Type B pancreatic cell (in vitro differentiated cells): ENCODE measurements around the gene AIG1. TPM values are rescaled to one million over a fixed set of nuclear protein-coding genes. Genes with fewer than 3 reads are reported as not detected.

ENCODE experiments used
- DNase-seq: peaks from one replicate; pipeline ENCODE4 v3.0.0; 2021; ENCODE audit warnings: mixed read lengths; ENCODE audit not compliant: unreplicated experiment; ENCODE audit errors: extremely low spot score
- H3K27ac Mint-ChIP-seq: 2 replicates; pipeline ENCODE4 v1.8.0; 2021; ENCODE audit warnings: mild to moderate bottlenecking, mixed read lengths
- H3K27me3 Mint-ChIP-seq: 2 replicates; pipeline ENCODE4 v1.8.0; 2021; ENCODE audit warnings: mixed read lengths
- H3K36me3 Mint-ChIP-seq: 2 replicates; pipeline ENCODE4 v1.8.0; 2021; ENCODE audit warnings: mixed read lengths
- H3K4me1 Mint-ChIP-seq: one replicate; pipeline ENCODE4 v1.8.0; 2021; ENCODE audit warnings: mixed read lengths; ENCODE audit not compliant: unreplicated experiment
- H3K4me3 Mint-ChIP-seq: 2 replicates; pipeline ENCODE4 v1.8.0; 2021; ENCODE audit warnings: mild to moderate bottlenecking, mixed read lengths
- H3K9me3 Mint-ChIP-seq: 2 replicates; pipeline ENCODE4 v1.8.0; 2021; ENCODE audit warnings: mixed read lengths
- total RNA-seq: library from RNA; stranded (reverse); gene quantifications from 2 replicates; pipeline ENCODE4 v1.2.1, GENCODE V29; 2021; ENCODE audit warnings: low replicate concordance
- TF ChIP-seq, protein P1 (sequence below): fragments of 200-600 bp; sonication (generic); conservative IDR thresholded peaks from 2 replicates; pipeline ENCODE4 v1.5.0; 2021; ENCODE audit warnings: antibody characterized with exemption, mild to moderate bottlenecking

The AIG1 gene
- total RNA-seq, 1 donor from 2014 or later = 34.3 TPM

DNA sequence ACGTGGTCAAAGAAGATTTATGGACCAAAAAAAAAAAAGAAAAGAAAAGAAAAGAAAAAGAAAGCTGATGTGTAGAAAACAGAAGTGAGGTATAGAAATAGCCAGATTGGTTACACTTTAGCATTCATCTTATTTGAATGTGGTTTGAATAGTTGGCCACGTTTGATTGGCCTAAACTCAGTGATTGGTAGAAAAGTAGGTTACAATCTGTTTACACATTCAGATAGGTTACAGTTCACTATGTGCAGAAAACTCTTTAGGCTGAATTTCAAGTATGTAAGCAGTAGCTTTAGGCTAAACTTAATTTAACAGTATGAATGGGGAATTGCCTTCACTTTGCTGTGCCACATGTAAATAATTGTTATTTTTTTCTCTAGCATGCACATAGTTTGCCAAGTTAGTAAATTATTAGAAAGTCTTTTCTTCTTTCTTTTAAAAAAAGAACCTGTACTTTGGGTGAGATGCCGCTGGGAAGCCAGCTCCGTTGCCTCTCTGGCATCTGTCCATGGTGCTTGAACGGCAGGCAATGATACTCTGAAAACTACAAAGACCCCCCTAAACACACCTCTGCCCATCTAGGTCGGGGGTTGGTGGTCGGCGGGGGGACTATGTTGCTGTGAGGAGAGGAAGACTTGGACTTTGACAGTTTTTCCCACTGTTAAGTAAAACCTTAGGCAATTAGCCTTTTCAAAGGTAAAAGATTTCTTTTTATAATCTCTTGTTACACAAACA is 173.0 kb downstream of the AIG1 start:
- Mint-ChIP-seq H3K36me3 (no peaks in the 10 kb centered on the region), H3K9me3 (no peaks in the 10 kb centered on the region), H3K4me3 (no peak overlapping the region), H3K27me3 (no peaks in the 10 kb centered on the region), H3K27ac (no peak overlapping the region), H3K4me1 (no peaks in the 10 kb centered on the region)
- no peak for DNase-seq
- TF ChIP-seq, protein P1, sequence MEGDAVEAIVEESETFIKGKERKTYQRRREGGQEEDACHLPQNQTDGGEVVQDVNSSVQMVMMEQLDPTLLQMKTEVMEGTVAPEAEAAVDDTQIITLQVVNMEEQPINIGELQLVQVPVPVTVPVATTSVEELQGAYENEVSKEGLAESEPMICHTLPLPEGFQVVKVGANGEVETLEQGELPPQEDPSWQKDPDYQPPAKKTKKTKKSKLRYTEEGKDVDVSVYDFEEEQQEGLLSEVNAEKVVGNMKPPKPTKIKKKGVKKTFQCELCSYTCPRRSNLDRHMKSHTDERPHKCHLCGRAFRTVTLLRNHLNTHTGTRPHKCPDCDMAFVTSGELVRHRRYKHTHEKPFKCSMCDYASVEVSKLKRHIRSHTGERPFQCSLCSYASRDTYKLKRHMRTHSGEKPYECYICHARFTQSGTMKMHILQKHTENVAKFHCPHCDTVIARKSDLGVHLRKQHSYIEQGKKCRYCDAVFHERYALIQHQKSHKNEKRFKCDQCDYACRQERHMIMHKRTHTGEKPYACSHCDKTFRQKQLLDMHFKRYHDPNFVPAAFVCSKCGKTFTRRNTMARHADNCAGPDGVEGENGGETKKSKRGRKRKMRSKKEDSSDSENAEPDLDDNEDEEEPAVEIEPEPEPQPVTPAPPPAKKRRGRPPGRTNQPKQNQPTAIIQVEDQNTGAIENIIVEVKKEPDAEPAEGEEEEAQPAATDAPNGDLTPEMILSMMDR = no peak

DNA sequence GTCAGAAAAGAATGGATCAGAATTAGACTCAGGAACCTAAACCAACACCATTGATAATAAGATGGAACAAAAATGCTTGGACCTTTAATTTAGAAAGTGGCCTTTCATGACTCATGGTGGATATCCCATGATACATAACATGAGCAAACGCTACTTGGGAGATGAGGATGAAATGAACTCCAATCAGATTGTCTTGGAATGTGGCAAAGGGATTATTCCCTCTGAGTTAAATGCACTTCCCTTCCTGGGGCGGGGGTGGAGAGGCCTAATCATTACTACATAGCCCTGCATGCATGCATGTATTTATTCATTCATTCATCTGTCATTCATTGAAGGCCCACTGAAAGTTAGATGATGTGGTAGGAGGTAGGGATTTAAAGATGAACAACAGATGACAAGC is 174.0 kb downstream of the AIG1 start:
- DNase-seq = no peak
- no peaks in the 10 kb centered on the region for H3K36me3 Mint-ChIP-seq
- H3K9me3 Mint-ChIP-seq = no peaks in the 10 kb centered on the region
- TF ChIP-seq, protein P1 = no peak
- no peak overlapping the region for H3K4me3 Mint-ChIP-seq
- H3K27ac Mint-ChIP-seq = no peak overlapping the region
- H3K4me1 Mint-ChIP-seq = no peaks in the 10 kb centered on the region
- H3K27me3 Mint-ChIP-seq = no peaks in the 10 kb centered on the region

DNA sequence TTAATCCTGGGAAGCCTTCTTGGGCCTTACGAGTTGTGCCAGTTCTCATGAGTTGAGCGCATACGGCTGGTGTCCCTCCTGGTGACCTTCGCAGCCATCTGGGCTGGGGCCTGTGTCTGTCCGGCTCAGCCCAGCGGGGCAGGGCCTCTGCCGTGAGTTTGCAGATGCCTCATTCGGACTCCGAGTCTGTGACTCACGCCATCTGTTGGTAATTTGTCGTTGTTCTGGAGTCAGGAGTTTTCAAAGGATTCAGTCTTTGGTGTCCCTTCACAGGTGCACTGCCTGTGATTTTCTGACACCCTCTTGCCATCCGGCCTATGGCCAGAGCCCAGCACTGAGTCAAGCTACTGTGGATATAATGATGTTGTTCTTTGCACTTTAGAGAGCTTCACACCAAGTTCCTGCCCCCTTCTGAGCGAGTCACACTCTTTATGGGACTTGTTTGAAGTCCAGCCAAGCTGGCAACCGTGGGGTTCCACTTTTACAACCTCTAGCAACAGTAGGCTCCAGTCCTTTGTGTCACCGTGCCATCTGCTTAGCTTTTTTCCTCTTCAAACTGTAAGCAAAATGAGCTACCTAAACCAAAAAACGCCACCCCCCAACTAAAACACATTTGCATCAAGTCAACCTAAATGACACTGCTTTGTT is 175.6 kb downstream of the AIG1 start:
- no peak overlapping the region for H3K4me3 Mint-ChIP-seq
- no peak overlapping the region for H3K27ac Mint-ChIP-seq
- no peaks in the 10 kb centered on the region for H3K36me3 Mint-ChIP-seq
- DNase-seq = no peak
- H3K9me3 Mint-ChIP-seq = no peaks in the 10 kb centered on the region
- no peaks in the 10 kb centered on the region for H3K4me1 Mint-ChIP-seq
- TF ChIP-seq, protein P1 = no peak
- H3K27me3 Mint-ChIP-seq = no peaks in the 10 kb centered on the region

DNA sequence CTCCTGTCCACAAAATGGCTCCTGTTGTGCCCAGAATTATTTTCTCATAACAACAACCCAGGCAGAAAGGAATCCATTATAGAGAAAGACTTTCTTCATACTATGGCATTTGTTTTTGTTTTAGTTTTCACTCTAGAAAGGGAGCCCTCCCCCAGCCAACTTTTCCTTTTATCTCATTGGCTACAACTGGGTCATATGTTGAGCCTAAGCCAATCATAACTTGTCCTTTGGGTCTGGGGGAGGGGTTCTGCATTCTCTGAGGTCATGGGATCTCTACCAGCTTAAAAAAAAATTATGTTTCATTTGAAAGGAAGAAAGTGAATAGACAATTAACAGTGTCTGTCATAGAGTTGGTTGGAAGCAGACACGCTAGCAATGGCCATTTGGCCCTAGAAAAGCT is 177.6 kb downstream of the AIG1 start:
- no peaks in the 10 kb centered on the region for H3K36me3 Mint-ChIP-seq
- no peaks in the 10 kb centered on the region for H3K4me1 Mint-ChIP-seq
- TF ChIP-seq, protein P1 = no peak
- DNase-seq = no peak
- H3K4me3 Mint-ChIP-seq = no peak overlapping the region
- H3K27me3 Mint-ChIP-seq = no peaks in the 10 kb centered on the region
- no peak overlapping the region for H3K27ac Mint-ChIP-seq
- no peaks in the 10 kb centered on the region for H3K9me3 Mint-ChIP-seq

DNA sequence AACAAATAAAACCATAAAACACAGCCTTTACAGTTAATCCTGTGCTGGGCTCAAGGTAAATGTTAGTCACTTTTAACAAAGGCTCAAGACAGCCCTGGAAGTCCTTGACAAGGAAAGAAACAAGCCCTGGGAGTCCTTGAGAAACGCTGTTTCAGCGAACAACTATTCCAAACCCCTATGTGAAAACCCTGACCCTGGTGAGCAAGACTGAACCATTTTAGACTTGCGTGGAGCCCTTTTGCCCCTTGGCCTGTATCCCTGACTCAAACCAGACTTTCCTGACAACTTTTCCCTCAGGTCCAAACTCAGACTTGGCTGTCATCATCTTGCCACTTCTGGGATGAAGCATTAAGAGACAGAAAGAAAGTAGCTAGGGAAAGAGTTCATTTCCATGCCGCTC is 180.4 kb downstream of the AIG1 start:
- H3K27me3 Mint-ChIP-seq = no peaks in the 10 kb centered on the region
- no peak overlapping the region for H3K27ac Mint-ChIP-seq
- H3K4me1 Mint-ChIP-seq = no peaks in the 10 kb centered on the region
- TF ChIP-seq, protein P1 = no peak
- peaks cover 3% of the 10 kb centered on the region for H3K9me3 Mint-ChIP-seq
- no peak overlapping the region for H3K4me3 Mint-ChIP-seq
- no peak for DNase-seq
- H3K36me3 Mint-ChIP-seq = peaks cover 2% of the 10 kb centered on the region
